DND-41 (cell line): ENCODE data around the gene AP1M1.

Experiments used
- EZH2 ChIP-seq: IDR thresholded peaks from 3 replicates; pipeline ENCODE4 v1.6.1; 2012; ENCODE audit warnings: borderline replicate concordance, low read depth, mild to moderate bottlenecking, moderate library complexity, low read length, inconsistent platforms; ENCODE audit not compliant: severe bottlenecking
- TF ChIP-seq, protein P1 (sequence below): IDR thresholded peaks from 2 replicates; pipeline ENCODE4 v1.5.1; 2012; ENCODE audit warnings: borderline replicate concordance, low read length, moderate library complexity, mild to moderate bottlenecking; ENCODE audit not compliant: poor library complexity, severe bottlenecking; ENCODE audit errors: extremely low read depth

DNA sequence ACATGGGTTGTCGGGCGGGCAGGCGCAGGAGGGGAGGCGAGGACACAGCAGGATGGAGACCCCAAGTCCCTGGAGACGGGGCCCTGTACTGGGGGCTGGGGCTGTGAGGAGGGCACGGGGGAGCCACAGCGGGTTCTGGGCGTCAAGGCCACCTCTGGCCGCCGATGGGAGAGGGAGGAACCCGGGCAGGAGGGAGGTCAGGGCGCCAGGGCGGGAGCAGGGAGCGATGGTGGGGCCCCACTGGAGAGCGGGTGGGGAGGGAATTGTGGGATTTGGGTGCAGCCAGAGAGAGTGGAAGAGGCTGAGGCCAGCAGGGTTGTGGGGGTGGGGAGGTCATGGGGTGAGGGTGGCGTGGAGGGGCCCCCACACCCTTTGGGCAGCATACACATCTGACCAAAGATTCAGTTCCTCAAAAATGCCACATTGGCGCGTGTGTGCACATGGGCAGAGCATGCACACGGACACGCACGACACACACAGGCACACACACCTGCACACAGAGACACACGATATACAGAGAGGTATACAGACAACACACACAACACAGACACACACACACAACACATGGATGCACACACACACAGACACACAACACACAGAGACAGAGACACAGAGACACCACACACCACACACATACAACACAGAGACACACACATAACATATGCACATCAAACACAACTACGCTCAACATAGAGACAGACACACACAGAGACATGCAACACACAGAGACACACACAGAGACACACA lies 54.9 kb downstream of the AP1M1 start:
- TF ChIP-seq, protein P1, sequence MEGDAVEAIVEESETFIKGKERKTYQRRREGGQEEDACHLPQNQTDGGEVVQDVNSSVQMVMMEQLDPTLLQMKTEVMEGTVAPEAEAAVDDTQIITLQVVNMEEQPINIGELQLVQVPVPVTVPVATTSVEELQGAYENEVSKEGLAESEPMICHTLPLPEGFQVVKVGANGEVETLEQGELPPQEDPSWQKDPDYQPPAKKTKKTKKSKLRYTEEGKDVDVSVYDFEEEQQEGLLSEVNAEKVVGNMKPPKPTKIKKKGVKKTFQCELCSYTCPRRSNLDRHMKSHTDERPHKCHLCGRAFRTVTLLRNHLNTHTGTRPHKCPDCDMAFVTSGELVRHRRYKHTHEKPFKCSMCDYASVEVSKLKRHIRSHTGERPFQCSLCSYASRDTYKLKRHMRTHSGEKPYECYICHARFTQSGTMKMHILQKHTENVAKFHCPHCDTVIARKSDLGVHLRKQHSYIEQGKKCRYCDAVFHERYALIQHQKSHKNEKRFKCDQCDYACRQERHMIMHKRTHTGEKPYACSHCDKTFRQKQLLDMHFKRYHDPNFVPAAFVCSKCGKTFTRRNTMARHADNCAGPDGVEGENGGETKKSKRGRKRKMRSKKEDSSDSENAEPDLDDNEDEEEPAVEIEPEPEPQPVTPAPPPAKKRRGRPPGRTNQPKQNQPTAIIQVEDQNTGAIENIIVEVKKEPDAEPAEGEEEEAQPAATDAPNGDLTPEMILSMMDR = no peak
- TF ChIP-seq EZH2 = no peak
